GM18499 (cell line): Measurements from ENCODE around the gene TCL1A.
"Not testable (repeated sequence)": the region's sequence is repeated elsewhere in the genome, so short reads cannot be mapped to it uniquely, and the experiment has no call there.

Source experiments
- ATAC-seq: cut with Tn5 transposase; IDR thresholded peaks from one replicate; pipeline ENCODE4 v1.9.1; 2021; ENCODE audit warnings: moderate number of reproducible peaks; ENCODE audit not compliant: insufficient read depth, unreplicated experiment

Gene TCL1A

GRCh38 chr14:95713596-95714371 lies at the start of gene TCL1A:
TSS of gene TCL1A (minus strand) at chr14:95714125. CDS start at chr14:95714066, 59 bp downstream.
- ATAC-seq = peak; percentile 50

- ATAC-seq = not testable (repeated sequence)
Measured at GRCh38 chr14:95763032-95763431, 49.1 kb upstream of the TCL1A start.

GRCh38 chr14:95761436-95761835 lies 47.5 kb upstream of the TCL1A start:
- ATAC-seq = no peak

DNA sequence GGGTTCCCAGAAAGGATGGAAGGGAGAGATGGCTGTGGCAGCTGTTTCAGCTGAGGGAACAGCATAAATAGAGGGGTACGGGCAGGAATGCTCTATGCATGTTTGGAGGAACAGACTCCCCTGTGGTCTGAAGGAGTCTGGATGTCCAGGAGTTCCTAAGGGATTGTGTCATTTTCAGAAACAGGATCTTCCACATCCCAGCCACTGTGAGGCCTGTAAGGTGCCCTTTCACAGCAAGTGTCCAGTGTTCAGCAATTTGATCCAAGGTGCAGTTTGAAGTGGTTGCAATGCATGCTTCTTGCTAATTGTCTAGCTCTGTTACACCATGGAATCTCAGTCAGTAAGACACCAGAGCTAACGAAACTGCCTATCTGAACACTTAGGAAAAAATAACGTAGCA lies 46.7 kb upstream of the TCL1A start:
- ATAC-seq = no peak

- ATAC-seq = no peak
Measured at GRCh38 chr14:95759941-95760340, 46.0 kb upstream of the TCL1A start.

DNA sequence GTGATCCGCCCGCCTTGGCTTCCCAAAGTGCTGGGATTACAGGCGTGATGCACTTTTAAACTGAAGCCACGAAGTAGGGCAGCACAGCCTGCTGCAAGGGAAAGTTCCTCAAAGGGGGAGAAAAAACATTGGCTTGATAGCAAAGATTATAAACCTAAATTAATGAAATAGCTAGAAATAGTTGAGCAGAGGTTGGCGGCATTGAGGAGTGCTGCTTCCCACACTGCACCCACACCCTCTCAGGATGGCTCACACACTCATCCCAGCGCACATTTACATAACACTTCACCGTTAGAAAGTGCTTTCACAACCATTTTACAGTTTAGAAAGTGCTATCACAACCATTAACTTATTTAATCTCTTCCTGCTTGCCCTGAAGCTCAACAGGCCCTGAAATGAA lies 44.4 kb upstream of the TCL1A start:
- ATAC-seq = no peak

GRCh38 chr14:95756751-95757150 lies 42.8 kb upstream of the TCL1A start:
- ATAC-seq = no peak

- ATAC-seq = no peak
Measured at GRCh38 chr14:95756127-95756526, 42.2 kb upstream of the TCL1A start.

GRCh38 chr14:95741781-95742180 lies 27.9 kb upstream of the TCL1A start:
- no peak for ATAC-seq

DNA sequence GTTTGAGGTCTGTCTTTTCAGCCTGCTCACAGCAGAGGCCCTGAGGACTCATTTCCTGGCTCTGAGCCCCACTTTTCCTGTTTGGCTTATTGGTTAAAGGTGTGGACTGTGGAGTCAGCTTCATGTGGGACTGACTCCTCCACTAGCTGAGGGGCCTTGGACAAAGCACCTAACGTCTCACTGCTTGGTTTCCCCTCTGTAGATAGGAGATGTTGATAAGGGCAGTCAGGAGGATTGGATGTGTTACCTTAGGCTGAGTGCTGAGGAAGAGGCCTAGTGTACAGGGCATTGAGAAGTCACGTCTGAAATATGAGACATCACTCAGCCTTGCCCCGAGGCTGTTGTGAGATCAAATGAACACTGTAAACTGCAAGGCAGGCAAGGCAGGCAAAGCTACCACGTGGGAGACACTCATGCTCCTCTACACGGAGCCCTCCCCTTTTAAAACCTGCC lies 27.1 kb upstream of the TCL1A start:
- no peak for ATAC-seq

DNA sequence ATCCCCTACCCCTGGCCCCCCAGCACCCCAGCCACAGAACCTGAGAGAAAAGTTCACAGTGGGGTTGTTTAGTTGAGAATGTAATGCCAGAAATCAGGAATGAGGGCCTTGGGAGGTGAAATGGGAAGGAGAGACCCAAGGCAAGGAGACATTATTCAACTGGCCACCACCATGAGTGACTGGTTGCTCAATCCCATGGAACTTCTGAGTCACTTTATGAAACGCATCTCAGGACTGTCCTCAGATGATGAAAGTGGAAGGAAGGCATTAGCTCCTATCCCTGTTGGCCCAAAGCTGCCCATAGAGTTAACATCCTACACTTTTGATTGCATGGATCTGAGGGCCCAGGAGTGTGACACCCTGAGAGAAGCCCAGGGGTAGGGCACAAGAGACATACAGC lies 25.4 kb upstream of the TCL1A start:
- ATAC-seq = no peak

DNA sequence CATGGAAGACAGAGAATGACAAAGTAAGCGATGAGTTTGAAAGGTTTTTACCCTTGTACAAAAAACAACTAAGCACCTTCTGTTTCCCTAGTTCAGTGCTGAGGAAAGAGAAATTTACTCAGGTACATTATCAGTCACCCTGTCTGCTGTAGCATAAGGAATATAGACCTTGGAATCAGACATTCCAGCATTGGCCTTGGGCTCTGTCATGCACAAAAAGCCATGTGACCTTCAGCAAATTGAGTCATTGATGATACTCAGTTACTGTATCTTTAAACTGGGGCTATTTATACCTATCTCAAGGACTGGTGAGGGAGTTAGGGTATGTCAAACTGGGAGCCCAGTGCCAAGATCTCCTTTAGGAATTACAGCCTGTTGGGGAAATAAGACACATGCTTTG lies 19.3 kb upstream of the TCL1A start:
- ATAC-seq = no peak

DNA sequence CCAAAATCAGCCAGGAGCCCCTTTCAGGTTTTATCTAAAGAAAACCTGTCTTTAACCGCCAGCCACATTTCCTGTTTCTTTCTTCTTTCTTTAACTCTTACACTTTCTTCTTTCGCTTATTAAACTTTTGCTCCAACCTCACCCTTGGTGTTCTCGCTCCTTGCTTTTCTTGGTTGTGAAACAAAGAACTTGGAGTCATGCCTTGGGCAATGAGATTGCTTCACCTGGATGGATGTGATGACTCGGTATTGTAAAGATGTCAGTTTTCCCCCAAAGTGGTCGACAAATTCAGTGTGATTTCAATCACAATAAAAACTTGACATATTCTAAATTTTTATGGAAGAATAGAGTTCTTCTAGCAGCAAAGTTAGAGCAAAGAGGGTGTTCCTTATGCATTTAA lies 16.2 kb upstream of the TCL1A start:
- ATAC-seq = no peak

DNA sequence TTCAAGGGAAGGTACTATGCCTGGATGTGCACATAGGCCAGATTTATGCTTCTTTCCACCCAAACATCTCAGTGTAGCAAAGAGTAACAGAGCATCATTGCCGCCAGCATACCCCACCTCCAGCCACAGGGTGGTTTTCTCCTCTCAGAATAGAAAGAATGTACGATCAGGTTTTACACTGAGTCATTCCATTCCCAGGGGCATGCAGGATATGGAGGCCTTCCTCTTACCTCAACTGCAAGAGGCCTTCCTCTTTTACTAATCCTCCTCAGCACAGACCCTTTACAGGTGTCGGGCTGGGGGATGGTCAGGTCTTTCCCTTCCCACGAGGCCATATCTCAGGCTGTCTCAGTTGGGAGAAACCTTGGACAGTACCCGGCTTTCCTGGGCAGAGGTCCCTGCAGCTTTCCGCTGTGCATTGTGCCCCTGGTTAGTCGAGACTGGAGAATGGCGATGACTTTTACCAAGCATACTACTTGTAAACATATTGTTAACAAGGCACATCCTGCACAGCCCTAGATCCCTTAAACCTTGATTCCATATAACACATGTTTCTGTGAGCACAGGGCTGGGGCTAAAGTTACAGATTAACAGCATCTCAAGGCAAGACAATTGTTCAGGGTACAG lies 15.6 kb upstream of the TCL1A start:
- not testable (repeated sequence) for ATAC-seq

DNA sequence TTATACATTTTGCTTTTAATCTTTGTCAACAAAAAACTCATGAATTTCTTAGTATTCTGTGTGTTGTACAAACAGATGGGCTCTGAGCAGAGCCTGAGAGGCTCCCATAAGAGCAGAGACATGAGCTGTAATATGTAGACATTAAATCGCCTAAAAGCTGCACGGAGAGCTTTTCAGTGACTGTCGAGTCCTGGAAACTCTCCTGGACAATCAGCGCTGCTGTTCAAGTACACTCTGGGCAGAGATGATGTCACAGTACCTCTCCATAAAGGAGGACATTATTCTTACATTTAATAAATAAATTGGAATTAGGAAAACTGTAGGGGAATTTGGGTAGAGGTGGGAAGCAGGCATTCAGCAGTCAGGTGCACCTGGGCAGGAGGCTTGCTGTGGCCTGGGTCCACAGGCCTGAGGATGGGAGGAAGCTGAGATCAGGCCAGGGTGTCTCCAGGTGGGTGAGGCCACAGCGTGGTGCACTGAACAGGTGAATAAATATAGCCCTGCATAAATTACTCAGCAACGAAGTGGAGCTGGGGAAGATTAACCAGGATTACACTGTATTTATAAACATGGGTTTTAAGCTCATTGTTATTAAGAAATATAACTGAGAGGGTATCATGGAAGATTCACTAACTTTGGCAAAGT lies 13.3 kb upstream of the TCL1A start:
- no peak for ATAC-seq

DNA sequence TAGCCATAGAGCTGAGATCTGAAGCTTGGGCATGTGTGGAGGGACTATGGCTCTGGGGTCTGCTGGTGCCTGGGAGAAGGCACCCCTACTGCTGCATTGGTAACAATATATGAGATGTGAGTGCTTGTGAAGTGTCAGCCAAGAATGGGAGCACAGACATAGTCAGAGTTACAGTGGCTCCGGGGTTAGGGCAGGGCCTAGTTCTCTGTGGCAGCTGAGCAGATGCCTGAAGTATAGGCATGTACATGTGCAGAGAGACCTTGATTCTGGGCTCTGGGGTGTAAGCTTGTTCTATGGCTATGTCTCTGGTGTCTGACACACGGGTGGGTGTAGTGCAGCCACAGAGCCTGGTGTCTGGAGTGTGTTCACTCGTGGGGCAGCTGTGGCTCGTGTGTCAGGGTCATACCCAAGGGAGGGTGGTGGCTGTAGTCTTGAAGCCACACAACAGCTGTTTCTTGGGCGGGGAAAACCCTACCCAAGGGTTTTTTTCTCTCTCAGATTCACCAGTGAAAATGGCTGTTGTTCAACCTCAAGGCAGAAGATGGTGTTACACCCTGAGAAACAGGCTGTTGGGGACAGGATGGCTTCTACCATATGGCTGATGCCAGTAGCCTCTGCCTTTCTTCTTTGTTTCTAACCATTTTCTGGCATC lies 11.9 kb upstream of the TCL1A start:
- no peak for ATAC-seq

- no peak for ATAC-seq
Measured at GRCh38 chr14:95722525-95723190, 8.7 kb upstream of the TCL1A start.

DNA sequence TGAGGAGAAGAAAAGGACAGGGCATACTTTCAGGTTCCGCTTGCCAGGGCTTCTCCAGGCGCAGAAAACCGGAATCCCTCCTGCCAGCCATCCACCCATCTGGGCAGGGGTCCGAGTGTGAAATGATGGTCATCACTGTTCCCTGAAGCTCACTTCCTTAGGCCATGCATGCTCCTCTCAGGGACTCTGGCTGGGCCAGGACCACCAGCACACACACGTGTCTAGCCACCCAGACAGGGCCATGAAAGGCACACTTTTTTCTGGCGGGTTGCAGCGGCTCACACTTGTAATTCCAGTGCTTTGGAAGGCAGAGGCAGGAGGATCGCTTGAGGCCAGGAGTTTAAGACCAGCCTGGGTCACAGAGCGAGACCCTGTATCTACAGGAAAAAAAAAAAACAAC lies 1.5 kb downstream of the TCL1A start:
- ATAC-seq = no peak

DNA sequence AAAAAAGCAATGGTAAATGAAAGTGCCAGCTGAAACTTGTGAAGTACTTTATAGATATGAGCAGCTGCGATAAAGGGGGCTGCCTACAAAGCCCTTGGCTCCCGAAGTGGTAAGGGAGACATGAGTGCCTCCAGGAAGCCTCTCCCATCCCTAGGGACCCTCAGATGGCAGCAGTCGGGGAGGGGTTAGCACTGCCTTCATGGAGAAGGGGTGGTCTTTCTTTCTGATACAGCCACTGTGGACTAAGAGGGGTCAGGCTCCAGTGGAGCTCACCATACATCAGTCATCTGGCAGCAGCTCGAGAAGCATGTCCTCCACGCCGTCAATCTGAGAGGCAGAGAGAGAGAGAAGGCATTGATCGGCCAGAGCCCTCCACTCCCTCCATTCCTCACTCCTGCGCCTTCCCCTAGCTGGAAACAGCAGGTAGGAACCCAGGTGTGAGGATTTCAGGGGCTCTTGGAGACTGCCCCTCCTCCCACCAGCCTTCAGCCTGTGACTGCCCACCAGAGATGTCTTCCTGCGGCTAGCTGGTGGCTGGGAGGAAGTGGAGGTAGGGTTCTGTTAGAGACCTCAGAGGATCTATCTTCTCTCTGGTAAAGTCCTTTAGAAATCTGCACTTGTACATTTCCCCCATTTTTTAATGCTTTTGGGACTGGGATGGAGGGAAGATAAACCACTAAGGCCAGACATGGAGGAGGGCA lies 2.3 kb downstream of the TCL1A start:
- ATAC-seq = no peak

DNA sequence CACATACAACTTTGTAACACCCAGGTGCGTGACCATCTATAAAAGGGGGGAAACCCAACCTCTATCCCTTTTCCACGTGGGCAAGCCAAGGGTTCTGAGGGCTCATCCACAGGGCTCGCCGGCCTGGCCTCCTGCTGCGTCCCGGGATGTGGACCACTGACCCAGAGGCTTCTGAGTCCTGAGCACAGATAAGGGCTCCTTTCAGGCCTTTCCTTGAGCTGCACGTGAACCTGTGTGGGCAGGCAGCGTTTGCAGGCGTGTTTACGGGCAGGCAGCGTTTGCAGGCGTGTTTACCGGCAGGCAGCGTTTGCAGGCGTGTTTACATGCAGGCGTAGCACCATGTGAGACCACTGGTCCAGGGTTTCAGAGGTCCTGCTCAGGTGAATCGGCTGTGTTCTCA lies 3.8 kb downstream of the TCL1A start:
- no peak for ATAC-seq
